Sigmoid colon (tissue), 7 donors: Measurements from ENCODE around the gene TBCEL. TPM values are rescaled to one million over a fixed set of nuclear protein-coding genes. Genes with fewer than 3 reads are reported as not detected.
"Not testable (repeated sequence)": the region's sequence is repeated elsewhere in the genome, so short reads cannot be mapped to it uniquely, and the experiment has no call there.

Experiments
- DNase-seq: peaks from one replicate; pipeline ENCODE4 v3.0.0-alpha.2; 2019
- H3K27ac ChIP-seq, 4 donors: fragments of 200-600 bp; sonication (generic); one replicate each; pipeline ENCODE4 v1.5.1; 2016 to 2019; ENCODE audit warnings: mild to moderate bottlenecking in 1 of 4
- H3K27me3 ChIP-seq, 3 donors: fragments of 200-600 bp; sonication (generic); one replicate each; pipeline ENCODE4 v1.5.1; 2019; ENCODE audit warnings: mild to moderate bottlenecking in 1 of 3
- H3K36me3 ChIP-seq, 4 donors: fragments of 200-600 bp; sonication (generic); one replicate each; pipeline ENCODE4 v1.5.1; 2016 to 2019
- H3K4me1 ChIP-seq, 4 donors: fragments of 200-600 bp; sonication (generic); one replicate each; pipeline ENCODE4 v1.5.1; 2017 to 2019
- H3K4me3 ChIP-seq, 4 donors: fragments of 200-600 bp; sonication (generic); one replicate each; pipeline ENCODE4 v1.5.1; 2017 to 2019; ENCODE audit warnings: mild to moderate bottlenecking in 2 of 4, moderate library complexity in 1 of 4
- H3K9me3 ChIP-seq, 4 donors: fragments of 200-600 bp in 3 of 4; sonication (generic) in 3 of 4; one replicate each; pipeline versions ENCODE4 v1.5.1 to v1.6.1; 2013 to 2019
- EP300 ChIP-seq, 4 donors: sonication (generic); formaldehyde crosslinking; IDR thresholded peaks; one replicate each; pipeline ENCODE4 v1.6.1; 2017; ENCODE audit warnings: antibody characterized with exemption in 4 of 4
- POLR2A ChIP-seq, 2 donors: fragments of 450-650 bp; IDR thresholded peaks; one replicate each; pipeline ENCODE4 v1.6.1; 2016; ENCODE audit warnings: antibody characterized with exemption in 2 of 2, mild to moderate bottlenecking in 2 of 2, moderate library complexity in 2 of 2
- POLR2AphosphoS5 ChIP-seq, 4 donors: sonication (generic); formaldehyde crosslinking; IDR thresholded peaks; one replicate each; pipeline ENCODE4 v1.6.1; 2017; ENCODE audit warnings: antibody characterized with exemption in 4 of 4
- WGBS, 2 donors: extraction: QIAGEN DNeasy Blood & Tissue Kit; methylation state at CpG; one replicate each; pipeline ENCODE4 v1.1.7; 2013; 5-methylcytosine and 5-hydroxymethylcytosine counted together
- intact Hi-C: fragments of 100-400 bp; cut with DNase I; formaldehyde crosslinking; loops from one replicate; pipeline ENCODE4 v1.15.1; 2023
- polyA plus RNA-seq, 3 donors: library from polyadenylated mRNA; stranded (reverse); fragments of 200-250 nt; gene quantifications; one replicate each; pipeline ENCODE4 v1.2.3, GENCODE V29; 2013
- total RNA-seq, 4 donors: library from RNA; depleted of rRNA; stranded (reverse); fragments of >200 nt; gene quantifications; one replicate each; pipeline ENCODE4 v1.1.0, GENCODE V29; 2016
- TF ChIP-seq, protein P1 (sequence below), 4 experiments: fragments of 450-650 bp in 3 of 4; fragments of 200-600 bp in 1 of 4; IDR thresholded peaks; one replicate each; pipeline ENCODE4 v1.5.1; 2016 to 2019; ENCODE audit warnings: antibody characterized with exemption in 4 of 4, mild to moderate bottlenecking in 3 of 4, moderate library complexity in 2 of 4
- donor health status: healthy with polysubstance abuse.
- donor health status: Bipolar disorder and iron deficiency.
- donor health status: healthy.

The TBCEL gene
- total and polyA plus RNA-seq, 7 donors, result 4.2 to 53.3 (median 22.4) TPM

DNA sequence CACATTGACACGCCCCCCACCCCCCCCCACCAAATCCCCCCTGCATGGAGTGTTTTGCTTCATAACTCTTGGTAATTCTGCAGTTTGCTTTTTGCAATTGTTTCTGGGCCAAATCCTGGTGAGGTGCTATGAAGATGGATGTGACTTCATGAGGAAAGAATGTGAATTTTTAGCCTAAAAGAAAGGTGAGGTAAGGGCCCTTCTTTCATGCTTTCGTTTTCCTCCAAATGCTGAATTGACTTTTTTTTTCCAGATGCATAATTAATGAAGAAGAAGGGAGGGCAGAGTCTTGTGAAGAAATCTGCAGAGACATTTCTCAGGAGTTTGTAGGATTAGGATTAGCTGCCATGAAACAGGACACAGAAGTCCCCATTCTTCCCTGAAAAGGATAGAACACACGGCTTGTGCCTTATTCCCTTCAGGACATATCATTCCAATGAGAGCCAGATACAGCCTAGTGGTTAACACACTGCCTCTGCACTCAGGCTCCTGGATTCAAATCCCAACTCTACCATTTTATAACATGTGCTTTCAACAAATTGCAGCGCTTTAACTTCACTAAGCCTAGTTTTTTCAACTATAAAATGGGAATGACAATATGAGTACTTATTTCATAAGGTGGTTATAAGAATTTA lies 19.6 kb upstream of the TBCEL start:
- TF ChIP-seq POLR2AphosphoS5 (IDR thresholded peaks at IDR 0.05), result no peak
- no peak for TF ChIP-seq POLR2A (IDR thresholded peaks at IDR 0.05)
- no peak for TF ChIP-seq EP300 (IDR thresholded peaks at IDR 0.05)
- TF ChIP-seq, protein P1, sequence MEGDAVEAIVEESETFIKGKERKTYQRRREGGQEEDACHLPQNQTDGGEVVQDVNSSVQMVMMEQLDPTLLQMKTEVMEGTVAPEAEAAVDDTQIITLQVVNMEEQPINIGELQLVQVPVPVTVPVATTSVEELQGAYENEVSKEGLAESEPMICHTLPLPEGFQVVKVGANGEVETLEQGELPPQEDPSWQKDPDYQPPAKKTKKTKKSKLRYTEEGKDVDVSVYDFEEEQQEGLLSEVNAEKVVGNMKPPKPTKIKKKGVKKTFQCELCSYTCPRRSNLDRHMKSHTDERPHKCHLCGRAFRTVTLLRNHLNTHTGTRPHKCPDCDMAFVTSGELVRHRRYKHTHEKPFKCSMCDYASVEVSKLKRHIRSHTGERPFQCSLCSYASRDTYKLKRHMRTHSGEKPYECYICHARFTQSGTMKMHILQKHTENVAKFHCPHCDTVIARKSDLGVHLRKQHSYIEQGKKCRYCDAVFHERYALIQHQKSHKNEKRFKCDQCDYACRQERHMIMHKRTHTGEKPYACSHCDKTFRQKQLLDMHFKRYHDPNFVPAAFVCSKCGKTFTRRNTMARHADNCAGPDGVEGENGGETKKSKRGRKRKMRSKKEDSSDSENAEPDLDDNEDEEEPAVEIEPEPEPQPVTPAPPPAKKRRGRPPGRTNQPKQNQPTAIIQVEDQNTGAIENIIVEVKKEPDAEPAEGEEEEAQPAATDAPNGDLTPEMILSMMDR (IDR thresholded peaks at IDR 0.05), result no peak
- Histone ChIP-seq H3K36me3 (no peaks in the 10 kb centered on the region), H3K27me3 (no peaks in the 10 kb centered on the region), H3K4me1 (no peaks in the 10 kb centered on the region), H3K9me3 (no peaks in the 10 kb centered on the region), H3K27ac (no peak overlapping the region), H3K4me3 (no peak overlapping the region)
- 64 to 72% methylated on average over 4 of the region's 4 CpGs for WGBS, 2 donors
- DNase-seq, result no peak
- intact Hi-C loops, result no loop called here

DNA sequence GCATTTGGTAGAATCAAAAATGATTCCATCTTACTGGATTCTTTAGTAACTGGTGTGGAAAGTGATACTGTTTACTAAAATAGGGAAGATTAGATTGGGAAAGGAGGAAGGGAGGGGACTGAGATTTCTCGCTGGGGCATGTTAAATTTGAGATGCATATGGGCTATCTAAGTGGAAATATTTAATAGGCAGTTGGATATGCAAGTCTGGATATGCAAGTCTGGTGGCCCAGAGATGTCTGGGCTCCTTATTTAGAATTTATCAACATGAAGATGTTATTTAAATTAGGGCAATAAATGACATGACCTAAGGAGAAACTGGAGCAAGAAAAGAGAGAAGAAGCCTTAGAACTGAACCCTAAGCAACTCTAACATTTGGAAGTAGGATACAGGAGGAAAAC lies 17.0 kb upstream of the TBCEL start:
- intact Hi-C loops, result no loop called here
- TF ChIP-seq POLR2A (IDR thresholded peaks at IDR 0.05) (no peak), POLR2AphosphoS5 (IDR thresholded peaks at IDR 0.05) (no peak), EP300 (IDR thresholded peaks at IDR 0.05) (no peak)
- TF ChIP-seq, protein P1 (IDR thresholded peaks at IDR 0.05), result no peak
- no peak overlapping the region for H3K4me3 ChIP-seq
- H3K36me3 ChIP-seq, result no peaks in the 10 kb centered on the region
- no peak overlapping the region for H3K27ac ChIP-seq
- no peaks in the 10 kb centered on the region for H3K27me3 ChIP-seq
- H3K4me1 ChIP-seq, result no peaks in the 10 kb centered on the region
- WGBS, 2 donors, result 88% methylated on average over 1 of the region's 1 CpG
- no peak for DNase-seq
- H3K9me3 ChIP-seq, result no peaks in the 10 kb centered on the region

DNA sequence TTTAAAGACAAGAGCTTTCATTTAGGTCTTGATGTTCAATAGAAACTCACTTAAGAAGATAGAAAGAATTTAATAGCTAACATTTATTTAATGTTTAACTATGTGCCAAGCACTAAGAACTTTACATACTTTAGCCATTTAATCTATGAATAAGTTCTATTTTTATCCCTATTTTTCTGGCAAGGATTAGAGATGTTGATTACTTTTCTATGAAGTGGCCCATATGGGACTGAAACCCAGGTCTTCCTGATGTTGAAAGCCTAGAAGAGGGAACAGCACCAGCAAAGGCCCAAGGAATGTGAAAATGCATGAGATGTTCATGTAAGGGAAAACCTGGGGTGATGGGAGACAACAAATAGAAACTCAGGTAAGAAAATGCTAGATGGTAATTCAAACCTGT lies 15.4 kb upstream of the TBCEL start:
- Histone ChIP-seq H3K27me3 (no peaks in the 10 kb centered on the region), H3K9me3 (no peaks in the 10 kb centered on the region), H3K4me1 (no peaks in the 10 kb centered on the region), H3K36me3 (no peaks in the 10 kb centered on the region), H3K4me3 (no peak overlapping the region), H3K27ac (no peak overlapping the region)
- intact Hi-C loops, result no loop called here
- DNase-seq, result no peak
- TF ChIP-seq, protein P1 (IDR thresholded peaks at IDR 0.05), result no peak
- TF ChIP-seq EP300 (IDR thresholded peaks at IDR 0.05), result no peak
- no peak for TF ChIP-seq POLR2AphosphoS5 (IDR thresholded peaks at IDR 0.05)
- no peak for TF ChIP-seq POLR2A (IDR thresholded peaks at IDR 0.05)

DNA sequence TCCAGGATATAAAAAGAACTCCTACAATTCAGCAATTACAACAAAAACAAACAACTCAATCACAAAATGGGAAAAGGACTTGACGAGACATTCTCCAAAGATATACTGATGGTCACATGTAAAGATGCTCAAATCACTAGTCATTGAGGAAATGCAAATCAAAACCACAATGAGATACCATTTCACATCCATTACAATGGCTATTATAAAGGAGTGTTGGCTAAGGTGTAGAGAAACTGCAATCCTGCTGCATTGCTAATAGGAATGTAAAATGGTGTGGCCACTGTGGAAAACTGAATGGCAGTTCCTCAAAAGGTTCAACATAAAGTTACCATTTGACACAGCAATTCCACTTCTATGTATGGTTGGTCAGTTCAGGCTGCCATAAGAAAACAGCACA lies 11.8 kb upstream of the TBCEL start:
- H3K27ac ChIP-seq, result no peak overlapping the region
- intact Hi-C loops, result no loop called here
- no peaks in the 10 kb centered on the region for H3K9me3 ChIP-seq
- DNase-seq, result no peak
- no peak overlapping the region for H3K4me3 ChIP-seq
- WGBS, 2 donors, result 85 to 87% methylated on average over 1 of the region's 1 CpG
- H3K27me3 ChIP-seq, result no peaks in the 10 kb centered on the region
- H3K4me1 ChIP-seq, result no peaks in the 10 kb centered on the region
- no peaks in the 10 kb centered on the region for H3K36me3 ChIP-seq
- TF ChIP-seq, protein P1 (IDR thresholded peaks at IDR 0.05), result no peak
- TF ChIP-seq POLR2AphosphoS5 (IDR thresholded peaks at IDR 0.05) (no peak), EP300 (IDR thresholded peaks at IDR 0.05) (no peak), POLR2A (IDR thresholded peaks at IDR 0.05) (no peak)

DNA sequence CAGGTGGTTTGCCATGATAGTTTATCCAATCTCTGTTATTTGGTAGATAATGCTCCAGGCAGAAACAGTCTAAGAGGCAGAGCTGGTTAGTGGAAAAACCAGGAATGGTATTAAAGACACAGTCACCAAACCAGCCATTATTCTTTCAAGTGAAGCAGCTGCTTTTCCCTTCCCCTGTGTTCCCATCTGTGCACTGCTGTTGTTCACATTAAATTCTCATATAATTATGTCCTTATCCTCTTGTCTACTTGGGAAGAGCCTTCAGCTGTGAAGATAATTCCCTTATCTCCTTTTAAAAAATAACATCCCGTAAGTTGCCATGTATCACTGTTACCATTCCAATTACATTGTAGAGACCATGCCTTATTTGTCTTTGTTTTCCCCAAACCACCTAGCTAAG lies 5.2 kb upstream of the TBCEL start:
- peaks cover 0 to 5% (median 4%) of the 10 kb centered on the region in 4 donors for H3K4me1 ChIP-seq
- H3K4me3 ChIP-seq, result no peak overlapping the region
- 78 to 81% methylated on average over 1 of the region's 1 CpG for WGBS, 2 donors
- no peaks in the 10 kb centered on the region for H3K9me3 ChIP-seq
- H3K27ac ChIP-seq, result no peak overlapping the region
- intact Hi-C loops, result no loop called here
- TF ChIP-seq EP300 (IDR thresholded peaks at IDR 0.05) (no peak), POLR2AphosphoS5 (IDR thresholded peaks at IDR 0.05) (no peak), POLR2A (IDR thresholded peaks at IDR 0.05) (no peak)
- TF ChIP-seq, protein P1 (IDR thresholded peaks at IDR 0.05), result no peak
- no peaks in the 10 kb centered on the region for H3K36me3 ChIP-seq
- no peak for DNase-seq
- H3K27me3 ChIP-seq, result no peaks in the 10 kb centered on the region

DNA sequence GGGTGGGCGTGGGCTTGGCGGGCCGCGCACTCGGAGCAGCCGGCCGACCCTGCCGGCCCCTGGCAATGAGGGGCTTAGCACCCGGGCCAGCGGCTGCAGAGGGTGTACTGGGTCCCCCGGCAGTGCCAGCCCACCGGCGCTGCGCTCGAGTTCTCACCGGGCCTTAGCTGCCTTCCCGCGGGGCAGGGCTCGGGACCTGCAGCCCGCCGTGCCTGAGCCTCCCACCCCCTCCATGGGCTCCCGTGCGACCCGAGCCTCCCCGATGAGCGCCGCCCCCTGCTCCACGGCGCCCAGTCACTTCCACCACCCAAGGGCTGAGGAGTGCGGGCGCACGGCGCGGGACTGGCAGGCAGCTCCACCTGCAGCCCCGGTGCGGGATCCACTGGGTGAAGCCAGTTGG lies 2.2 kb upstream of the TBCEL start:
- H3K4me3 ChIP-seq, H3K27ac ChIP-seq, H3K27me3 ChIP-seq, intact Hi-C loops, DNase-seq, H3K36me3 ChIP-seq, H3K9me3 ChIP-seq: not testable (repeated sequence)
- 96% methylated on average over 36 of the region's 36 CpGs for WGBS, 2 donors
- H3K4me1 ChIP-seq, result peaks cover 0 to 20% (median 17%) of the 10 kb centered on the region in 4 donors
